Neural cell (in vitro differentiated cells): ENCODE data around the gene E2F1. TPM values are rescaled to one million over a fixed set of nuclear protein-coding genes. Genes with fewer than 3 reads are reported as not detected.

ENCODE experiments used
- H2AFZ ChIP-seq: fragments of 200-600, 300-800 bp; sonication (generic), shearing (Covaris generic); 2 replicates; pipeline ENCODE4 v1.6.0; 2014; ENCODE audit warnings: low read depth, mild to moderate bottlenecking, antibody characterized with exemption, low read length, moderate library complexity
- H3F3A ChIP-seq: fragments of 200-600 bp; shearing (Covaris generic); 2 replicates; pipeline ENCODE4 v1.6.1; 2016; ENCODE audit warnings: mild to moderate bottlenecking, moderate library complexity, mixed read lengths, antibody characterized with exemption, low read length; ENCODE audit not compliant: insufficient read depth, poor library complexity, severe bottlenecking
- H3K27ac ChIP-seq: fragments of 200-600, 300-800 bp; sonication (generic), shearing (Covaris generic); 2 replicates; pipeline ENCODE4 v1.5.1; 2014; ENCODE audit warnings: mild to moderate bottlenecking, low read length, moderate library complexity
- H3K27me3 ChIP-seq: fragments of 300-800, 200-600 bp; sonication (generic), shearing (Covaris generic); 2 replicates; pipeline ENCODE4 v1.6.0; 2014; ENCODE audit warnings: mild to moderate bottlenecking, low read depth, low read length, moderate library complexity; ENCODE audit not compliant: insufficient read depth
- H3K36me3 ChIP-seq: fragments of 300-800, 200-600 bp; sonication (generic), shearing (Covaris generic); 2 replicates; pipeline ENCODE4 v1.5.1; 2014; ENCODE audit warnings: mild to moderate bottlenecking, antibody characterized with exemption, low read length, moderate library complexity; ENCODE audit not compliant: insufficient read depth
- H3K4me2 ChIP-seq: fragments of 300-800, 200-600 bp; sonication (generic), shearing (Covaris generic); 2 replicates; pipeline ENCODE4 v1.6.0; 2014; ENCODE audit warnings: mild to moderate bottlenecking, low read length
- H3K4me3 ChIP-seq: fragments of 300-800, 200-600 bp; sonication (generic), shearing (Covaris generic); 2 replicates; pipeline ENCODE4 v1.5.1; 2014; ENCODE audit warnings: mild to moderate bottlenecking, low read length, moderate library complexity
- H3K79me2 ChIP-seq: fragments of 200-600 bp; shearing (Covaris generic); replicated peaks from 2 replicates; pipeline ENCODE4 v1.6.0; 2014; ENCODE audit warnings: mild to moderate bottlenecking, low read length, moderate library complexity; ENCODE audit not compliant: insufficient read depth
- H3K9ac ChIP-seq: fragments of 300-800, 200-600 bp; sonication (generic), shearing (Covaris generic); 2 replicates; pipeline ENCODE4 v1.6.1; 2016; ENCODE audit warnings: mild to moderate bottlenecking, low read length, mixed read lengths
- H3K9me2 ChIP-seq: fragments of 200-600 bp; shearing (Covaris generic); 2 replicates; pipeline ENCODE4 v1.6.1; 2016; ENCODE audit warnings: mild to moderate bottlenecking, low read length, mixed read lengths; ENCODE audit not compliant: insufficient read depth
- H3K9me3 ChIP-seq: fragments of 200-600, 300-800 bp; sonication (generic), shearing (Covaris generic); 2 replicates; pipeline ENCODE4 v1.6.1; 2016; ENCODE audit warnings: mild to moderate bottlenecking, mixed run types, low read length, moderate library complexity, mixed read lengths
- H4K20me1 ChIP-seq: fragments of 200-600 bp; shearing (Covaris generic); 2 replicates; pipeline ENCODE4 v1.6.1; 2016; ENCODE audit warnings: mild to moderate bottlenecking, mixed run types; ENCODE audit not compliant: insufficient read depth
- EP300 ChIP-seq: fragments of 450-650 bp; conservative IDR thresholded peaks from 2 replicates; pipeline ENCODE4 v1.6.1; 2014; ENCODE audit warnings: antibody characterized with exemption, mild to moderate bottlenecking, moderate library complexity; ENCODE audit not compliant: poor library complexity, severe bottlenecking
- EZH2 ChIP-seq: fragments of 200-600, 300-800 bp; shearing (Covaris generic), sonication (generic); IDR thresholded peaks from 2 replicates; pipeline ENCODE4 v1.6.1; 2014; ENCODE audit warnings: antibody characterized with exemption, low read length, borderline replicate concordance, mild to moderate bottlenecking; ENCODE audit not compliant: insufficient read depth, poor library complexity, severe bottlenecking
- MXI1 ChIP-seq: fragments of 450-650 bp; conservative IDR thresholded peaks from 2 replicates; pipeline ENCODE4 v1.6.1; 2014; ENCODE audit warnings: antibody characterized with exemption, mild to moderate bottlenecking; ENCODE audit not compliant: poor library complexity, severe bottlenecking
- POLR2AphosphoS5 ChIP-seq: IDR thresholded peaks from 2 replicates; pipeline ENCODE4 v1.6.1; 2012
- RAD21 ChIP-seq: fragments of 450-650 bp; conservative IDR thresholded peaks from 2 replicates; pipeline ENCODE4 v1.6.1; 2014; ENCODE audit warnings: antibody characterized with exemption, mild to moderate bottlenecking, moderate library complexity
- SMC3 ChIP-seq: fragments of 450-650 bp; conservative IDR thresholded peaks from 2 replicates; pipeline ENCODE4 v1.6.1; 2014; ENCODE audit warnings: antibody characterized with exemption, mild to moderate bottlenecking, moderate library complexity; ENCODE audit not compliant: poor library complexity
- TAF1 ChIP-seq: IDR thresholded peaks from 2 replicates; pipeline ENCODE4 v1.6.1; 2012; ENCODE audit warnings: low read depth
- polyA plus RNA-seq: library from polyadenylated mRNA; depleted of rRNA; stranded (reverse); fragments of >200 nt; gene quantifications from 2 replicates; pipeline ENCODE4 v1.2.3, GENCODE V29; 2014
- TF ChIP-seq, protein P1 (sequence below): IDR thresholded peaks from 2 replicates; pipeline ENCODE4 v1.6.1; 2012; ENCODE audit warnings: borderline replicate concordance
- TF ChIP-seq, protein P2 (sequence below): fragments of 450-650 bp; IDR thresholded peaks from 2 replicates; pipeline ENCODE4 v1.5.1; 2014; ENCODE audit warnings: antibody characterized with exemption, mild to moderate bottlenecking, moderate library complexity; ENCODE audit not compliant: poor library complexity, severe bottlenecking

Gene E2F1
- polyA plus RNA-seq, 1 donor from 2014 or later = 2.3 TPM

DNA sequence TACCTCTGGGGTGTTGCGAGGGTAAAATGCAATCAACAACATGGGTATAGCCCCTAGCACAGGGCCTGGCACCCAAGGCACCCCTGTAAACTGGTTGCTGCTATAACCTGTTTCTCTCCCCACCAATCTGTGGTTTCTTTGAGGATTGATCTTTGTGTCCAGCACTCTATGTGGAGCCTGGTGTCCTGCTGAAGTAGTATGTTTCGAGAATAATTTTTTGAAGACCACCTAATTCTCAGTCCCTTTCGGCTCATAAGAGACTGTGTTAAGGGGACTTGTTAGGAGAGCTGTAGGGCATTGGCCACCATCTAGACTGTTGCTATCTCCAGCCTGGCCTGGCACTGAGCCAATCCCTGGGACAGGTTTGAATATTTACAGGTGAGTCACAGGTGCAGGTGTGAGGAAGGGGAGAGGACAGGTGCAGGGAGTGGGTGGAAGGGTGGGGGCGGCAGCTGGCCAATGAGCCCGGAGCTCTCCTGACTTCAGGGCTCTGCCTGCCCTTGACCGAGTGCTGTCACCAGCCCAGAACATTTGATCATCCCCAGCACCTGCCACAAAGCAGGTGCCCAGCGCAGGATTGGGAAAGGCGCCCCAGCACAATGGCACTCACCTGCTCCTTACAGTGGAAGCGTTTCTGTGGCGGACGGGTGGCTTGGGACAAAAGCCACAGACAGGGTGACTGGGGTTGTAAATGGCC is 32.1 kb downstream of the E2F1 start:
- Histone ChIP-seq H3K79me2 (no peaks in the 10 kb centered on the region), H4K20me1 (no peaks in the 10 kb centered on the region), H3K9me2 (no peaks in the 10 kb centered on the region), H3K9me3 (no peaks in the 10 kb centered on the region), H3F3A (no peaks in the 10 kb centered on the region), H3K4me2 (no peak overlapping the region), H3K36me3 (no peaks in the 10 kb centered on the region), H3K4me3 (no peak overlapping the region), H3K9ac (no peak overlapping the region), H3K27ac (no peak overlapping the region), H2AFZ (no peak overlapping the region), H3K27me3 (no peaks in the 10 kb centered on the region)
- TF ChIP-seq, protein P1, sequence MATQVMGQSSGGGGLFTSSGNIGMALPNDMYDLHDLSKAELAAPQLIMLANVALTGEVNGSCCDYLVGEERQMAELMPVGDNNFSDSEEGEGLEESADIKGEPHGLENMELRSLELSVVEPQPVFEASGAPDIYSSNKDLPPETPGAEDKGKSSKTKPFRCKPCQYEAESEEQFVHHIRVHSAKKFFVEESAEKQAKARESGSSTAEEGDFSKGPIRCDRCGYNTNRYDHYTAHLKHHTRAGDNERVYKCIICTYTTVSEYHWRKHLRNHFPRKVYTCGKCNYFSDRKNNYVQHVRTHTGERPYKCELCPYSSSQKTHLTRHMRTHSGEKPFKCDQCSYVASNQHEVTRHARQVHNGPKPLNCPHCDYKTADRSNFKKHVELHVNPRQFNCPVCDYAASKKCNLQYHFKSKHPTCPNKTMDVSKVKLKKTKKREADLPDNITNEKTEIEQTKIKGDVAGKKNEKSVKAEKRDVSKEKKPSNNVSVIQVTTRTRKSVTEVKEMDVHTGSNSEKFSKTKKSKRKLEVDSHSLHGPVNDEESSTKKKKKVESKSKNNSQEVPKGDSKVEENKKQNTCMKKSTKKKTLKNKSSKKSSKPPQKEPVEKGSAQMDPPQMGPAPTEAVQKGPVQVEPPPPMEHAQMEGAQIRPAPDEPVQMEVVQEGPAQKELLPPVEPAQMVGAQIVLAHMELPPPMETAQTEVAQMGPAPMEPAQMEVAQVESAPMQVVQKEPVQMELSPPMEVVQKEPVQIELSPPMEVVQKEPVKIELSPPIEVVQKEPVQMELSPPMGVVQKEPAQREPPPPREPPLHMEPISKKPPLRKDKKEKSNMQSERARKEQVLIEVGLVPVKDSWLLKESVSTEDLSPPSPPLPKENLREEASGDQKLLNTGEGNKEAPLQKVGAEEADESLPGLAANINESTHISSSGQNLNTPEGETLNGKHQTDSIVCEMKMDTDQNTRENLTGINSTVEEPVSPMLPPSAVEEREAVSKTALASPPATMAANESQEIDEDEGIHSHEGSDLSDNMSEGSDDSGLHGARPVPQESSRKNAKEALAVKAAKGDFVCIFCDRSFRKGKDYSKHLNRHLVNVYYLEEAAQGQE = no peak
- TF ChIP-seq MXI1 (no peak), SMC3 (no peak), EZH2 (no peak), POLR2AphosphoS5 (no peak)
- TF ChIP-seq, protein P2, sequence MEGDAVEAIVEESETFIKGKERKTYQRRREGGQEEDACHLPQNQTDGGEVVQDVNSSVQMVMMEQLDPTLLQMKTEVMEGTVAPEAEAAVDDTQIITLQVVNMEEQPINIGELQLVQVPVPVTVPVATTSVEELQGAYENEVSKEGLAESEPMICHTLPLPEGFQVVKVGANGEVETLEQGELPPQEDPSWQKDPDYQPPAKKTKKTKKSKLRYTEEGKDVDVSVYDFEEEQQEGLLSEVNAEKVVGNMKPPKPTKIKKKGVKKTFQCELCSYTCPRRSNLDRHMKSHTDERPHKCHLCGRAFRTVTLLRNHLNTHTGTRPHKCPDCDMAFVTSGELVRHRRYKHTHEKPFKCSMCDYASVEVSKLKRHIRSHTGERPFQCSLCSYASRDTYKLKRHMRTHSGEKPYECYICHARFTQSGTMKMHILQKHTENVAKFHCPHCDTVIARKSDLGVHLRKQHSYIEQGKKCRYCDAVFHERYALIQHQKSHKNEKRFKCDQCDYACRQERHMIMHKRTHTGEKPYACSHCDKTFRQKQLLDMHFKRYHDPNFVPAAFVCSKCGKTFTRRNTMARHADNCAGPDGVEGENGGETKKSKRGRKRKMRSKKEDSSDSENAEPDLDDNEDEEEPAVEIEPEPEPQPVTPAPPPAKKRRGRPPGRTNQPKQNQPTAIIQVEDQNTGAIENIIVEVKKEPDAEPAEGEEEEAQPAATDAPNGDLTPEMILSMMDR = no peak

- H3K9ac ChIP-seq = no peak overlapping the region
- H3K79me2 ChIP-seq = no peaks in the 10 kb centered on the region
- H3K36me3 ChIP-seq = no peaks in the 10 kb centered on the region
- H3K9me2 ChIP-seq = no peaks in the 10 kb centered on the region
- H3K9me3 ChIP-seq = no peaks in the 10 kb centered on the region
- no peaks in the 10 kb centered on the region for H3F3A ChIP-seq
- TF ChIP-seq RAD21 (peak; percentile 66), TAF1 (no peak), MXI1 (no peak), EP300 (no peak), SMC3 (peak; percentile 73)
- TF ChIP-seq, protein P2 = peak; percentile 70
- H3K4me2 ChIP-seq = no peak overlapping the region
- no peak overlapping the region for H3K4me3 ChIP-seq
- H4K20me1 ChIP-seq = no peaks in the 10 kb centered on the region
- no peaks in the 10 kb centered on the region for H3K27me3 ChIP-seq
- H3K27ac ChIP-seq = no peak overlapping the region
- H2AFZ ChIP-seq = no peak overlapping the region
These were observed 32.8 kb downstream of the E2F1 start for GRCh38 chr20:33653218-33653899.
